Brain microvascular endothelial cell (primary cell): Measurements from ENCODE around the gene HMCN2.
"Not testable (repeated sequence)": the region's sequence is repeated elsewhere in the genome, so short reads cannot be mapped to it uniquely, and the experiment has no call there.

ENCODE experiments used
- DNase-seq: peaks from one replicate; pipeline ENCODE4 v3.0.0-alpha.2; 2020
- H3K27ac ChIP-seq: fragments of 250-450 bp; sonication (Bioruptor Pico); 2 replicates; pipeline ENCODE4 v1.5.1; 2020; ENCODE audit warnings: mild to moderate bottlenecking, moderate library complexity
- H3K27me3 ChIP-seq: fragments of 250-450 bp; sonication (Bioruptor Pico); replicated peaks from 2 replicates; pipeline ENCODE4 v1.5.1; 2020; ENCODE audit warnings: mild to moderate bottlenecking
- H3K36me3 ChIP-seq: fragments of 250-450 bp; sonication (Bioruptor Pico); replicated peaks from 2 replicates; pipeline ENCODE4 v1.5.1; 2020; ENCODE audit warnings: mild to moderate bottlenecking
- H3K4me3 ChIP-seq: 2 replicates; pipeline ENCODE4 v1.5.1; 2011; ENCODE audit warnings: low read depth, mild to moderate bottlenecking, control low read depth, low read length, moderate library complexity
- CTCF ChIP-seq: IDR thresholded peaks from 2 replicates; pipeline ENCODE4 v1.5.1; 2011; ENCODE audit warnings: low read depth, mild to moderate bottlenecking, moderate library complexity, low read length, control low read depth, inconsistent platforms; ENCODE audit errors: missing control alignments
- in situ Hi-C: cut with HindIII; loops from 2 replicates; pipeline ENCODE4 v1.10.0; 2017; ENCODE audit warnings: low sequenced_read_pairs, low pct_ligation_motif_present

Gene HMCN2

GRCh38 chr9:130336027-130336610, 70.6 kb downstream of the HMCN2 start:
- DNase-seq = no peak
- Histone ChIP-seq H3K27ac (no peak overlapping the region), H3K4me3 (no peak overlapping the region), H3K36me3 (no peaks in the 10 kb centered on the region), H3K27me3 (peaks cover 21% of the 10 kb centered on the region)
- in situ Hi-C loops = no loop called here
- TF ChIP-seq CTCF = no peak

GRCh38 chr9:130336885-130337284, 71.3 kb downstream of the HMCN2 start:
- H3K27me3 ChIP-seq = peaks cover 15% of the 10 kb centered on the region

GRCh38 chr9:130337318-130337717, 71.8 kb downstream of the HMCN2 start:
- peaks cover 15% of the 10 kb centered on the region for H3K27me3 ChIP-seq
- no peak overlapping the region for H3K4me3 ChIP-seq
- TF ChIP-seq CTCF = no peak
- in situ Hi-C loops = no loop called here
- H3K27ac ChIP-seq = no peak overlapping the region
- H3K36me3 ChIP-seq = no peaks in the 10 kb centered on the region
- DNase-seq = no peak

More at GRCh38 chr9:130336885-130337284, 71.3 kb downstream of the HMCN2 start:
- H3K36me3 ChIP-seq = no peaks in the 10 kb centered on the region
- DNase-seq = no peak
- TF ChIP-seq CTCF = no peak
- no peak overlapping the region for H3K27ac ChIP-seq
- H3K4me3 ChIP-seq = no peak overlapping the region
- in situ Hi-C loops = no loop called here

GRCh38 chr9:130337784-130338380, 72.3 kb downstream of the HMCN2 start:
- Histone ChIP-seq H3K4me3 (no peak overlapping the region), H3K36me3 (no peaks in the 10 kb centered on the region), H3K27ac (no peak overlapping the region), H3K27me3 (peaks cover 15% of the 10 kb centered on the region)
- DNase-seq = no peak
- in situ Hi-C loops = no loop called here
- TF ChIP-seq CTCF = no peak

GRCh38 chr9:130338891-130339290, 73.3 kb downstream of the HMCN2 start:
- H3K27me3 ChIP-seq, H3K4me3 ChIP-seq, in situ Hi-C loops, H3K36me3 ChIP-seq, DNase-seq, H3K27ac ChIP-seq: not testable (repeated sequence)

- peaks cover 6% of the 10 kb centered on the region for H3K27me3 ChIP-seq
- no peaks in the 10 kb centered on the region for H3K36me3 ChIP-seq
- in situ Hi-C loops = no loop called here
- H3K4me3 ChIP-seq = no peak overlapping the region
- no peak for TF ChIP-seq CTCF
- DNase-seq = no peak
- no peak overlapping the region for H3K27ac ChIP-seq
Observed at GRCh38 chr9:130339306-130339705, 73.7 kb downstream of the HMCN2 start.
